Liver (tissue), 3 donors: Measurements from ENCODE around the gene KCTD2.

Experiments
- JUND ChIP-seq, 2 donors: IDR thresholded peaks; 2 replicates each; pipeline ENCODE4 v1.6.1; 2016; ENCODE audit warnings: antibody characterized with exemption in 2 of 2
- RAD21 ChIP-seq, 2 donors: IDR thresholded peaks; 2 replicates each; pipeline ENCODE4 v1.6.1; 2016; ENCODE audit warnings: antibody characterized with exemption in 2 of 2, mild to moderate bottlenecking in 2 of 2
- REST ChIP-seq: IDR thresholded peaks from 2 replicates; pipeline ENCODE4 v1.6.1; 2016; ENCODE audit warnings: antibody characterized with exemption, mild to moderate bottlenecking
- SP1 ChIP-seq: IDR thresholded peaks from 2 replicates; pipeline ENCODE4 v1.6.1; 2018; ENCODE audit warnings: antibody characterized with exemption, mild to moderate bottlenecking
- TAF1 ChIP-seq: conservative IDR thresholded peaks from 2 replicates; pipeline ENCODE4 v1.6.1; 2016; ENCODE audit warnings: antibody characterized with exemption, mild to moderate bottlenecking
- YY1 ChIP-seq: IDR thresholded peaks from 2 replicates; pipeline ENCODE4 v1.6.1; 2016; ENCODE audit warnings: antibody characterized with exemption, mild to moderate bottlenecking
- TF ChIP-seq, protein P1 (sequence below): fragments of 150-350 bp; IDR thresholded peaks from 2 replicates; pipeline ENCODE4 v1.5.1; 2017; ENCODE audit warnings: improper control_type of control experiment, low read depth, low read length; ENCODE audit not compliant: missing input control
- TF ChIP-seq, protein P2 (sequence below): IDR thresholded peaks from 2 replicates; pipeline ENCODE4 v1.6.1; 2016; ENCODE audit warnings: antibody characterized with exemption
- TF ChIP-seq, protein P3 (sequence below): IDR thresholded peaks from 2 replicates; pipeline ENCODE4 v1.6.1; 2016; ENCODE audit warnings: antibody characterized with exemption
- TF ChIP-seq, protein P4 (sequence below): IDR thresholded peaks from 2 replicates; pipeline ENCODE4 v1.6.1; 2016; ENCODE audit warnings: antibody characterized with exemption
- donor health status: healthy.
- donor health status: healthy.

DNA sequence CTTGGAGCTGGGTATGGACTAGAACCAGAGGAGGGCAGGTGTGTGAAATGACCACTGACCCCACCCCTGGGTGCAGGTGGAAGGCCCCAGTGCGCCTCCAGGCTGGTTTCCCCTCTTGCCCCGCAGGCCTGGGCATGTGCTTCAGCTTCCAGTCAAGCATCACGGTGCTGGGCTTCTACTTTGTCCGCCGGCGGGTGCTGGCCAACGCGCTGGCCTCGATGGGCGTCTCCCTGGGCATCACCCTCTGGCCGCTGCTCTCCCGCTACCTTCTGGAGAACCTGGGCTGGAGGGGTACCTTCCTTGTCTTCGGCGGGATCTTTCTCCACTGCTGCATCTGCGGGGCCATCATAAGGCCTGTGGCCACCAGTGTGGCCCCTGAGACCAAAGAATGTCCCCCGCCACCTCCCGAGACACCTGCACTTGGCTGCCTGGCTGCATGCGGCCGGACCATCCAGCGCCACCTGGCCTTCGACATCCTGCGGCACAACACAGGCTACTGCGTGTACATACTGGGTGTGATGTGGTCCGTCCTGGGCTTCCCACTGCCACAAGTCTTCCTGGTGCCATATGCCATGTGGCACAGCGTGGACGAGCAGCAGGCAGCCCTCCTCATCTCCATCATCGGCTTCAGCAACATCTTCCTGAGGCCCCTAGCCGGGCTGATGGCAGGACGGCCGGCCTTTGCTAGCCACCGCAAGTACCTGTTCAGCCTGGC, 53.0 kb downstream of the KCTD2 start:
- TF ChIP-seq REST, result no peak
- TF ChIP-seq, protein P1, sequence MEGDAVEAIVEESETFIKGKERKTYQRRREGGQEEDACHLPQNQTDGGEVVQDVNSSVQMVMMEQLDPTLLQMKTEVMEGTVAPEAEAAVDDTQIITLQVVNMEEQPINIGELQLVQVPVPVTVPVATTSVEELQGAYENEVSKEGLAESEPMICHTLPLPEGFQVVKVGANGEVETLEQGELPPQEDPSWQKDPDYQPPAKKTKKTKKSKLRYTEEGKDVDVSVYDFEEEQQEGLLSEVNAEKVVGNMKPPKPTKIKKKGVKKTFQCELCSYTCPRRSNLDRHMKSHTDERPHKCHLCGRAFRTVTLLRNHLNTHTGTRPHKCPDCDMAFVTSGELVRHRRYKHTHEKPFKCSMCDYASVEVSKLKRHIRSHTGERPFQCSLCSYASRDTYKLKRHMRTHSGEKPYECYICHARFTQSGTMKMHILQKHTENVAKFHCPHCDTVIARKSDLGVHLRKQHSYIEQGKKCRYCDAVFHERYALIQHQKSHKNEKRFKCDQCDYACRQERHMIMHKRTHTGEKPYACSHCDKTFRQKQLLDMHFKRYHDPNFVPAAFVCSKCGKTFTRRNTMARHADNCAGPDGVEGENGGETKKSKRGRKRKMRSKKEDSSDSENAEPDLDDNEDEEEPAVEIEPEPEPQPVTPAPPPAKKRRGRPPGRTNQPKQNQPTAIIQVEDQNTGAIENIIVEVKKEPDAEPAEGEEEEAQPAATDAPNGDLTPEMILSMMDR, result no peak
- TF ChIP-seq YY1, result no peak
- TF ChIP-seq, protein P2, sequence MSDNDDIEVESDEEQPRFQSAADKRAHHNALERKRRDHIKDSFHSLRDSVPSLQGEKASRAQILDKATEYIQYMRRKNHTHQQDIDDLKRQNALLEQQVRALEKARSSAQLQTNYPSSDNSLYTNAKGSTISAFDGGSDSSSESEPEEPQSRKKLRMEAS, result no peak
- no peak for TF ChIP-seq RAD21 (IDR thresholded peaks at IDR 0.05)
- TF ChIP-seq JUND (IDR thresholded peaks at IDR 0.05), result no peak
- no peak for TF ChIP-seq SP1
- TF ChIP-seq, protein P3, sequence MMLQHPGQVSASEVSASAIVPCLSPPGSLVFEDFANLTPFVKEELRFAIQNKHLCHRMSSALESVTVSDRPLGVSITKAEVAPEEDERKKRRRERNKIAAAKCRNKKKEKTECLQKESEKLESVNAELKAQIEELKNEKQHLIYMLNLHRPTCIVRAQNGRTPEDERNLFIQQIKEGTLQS, result no peak
- TF ChIP-seq TAF1, result no peak
- TF ChIP-seq, protein P4, sequence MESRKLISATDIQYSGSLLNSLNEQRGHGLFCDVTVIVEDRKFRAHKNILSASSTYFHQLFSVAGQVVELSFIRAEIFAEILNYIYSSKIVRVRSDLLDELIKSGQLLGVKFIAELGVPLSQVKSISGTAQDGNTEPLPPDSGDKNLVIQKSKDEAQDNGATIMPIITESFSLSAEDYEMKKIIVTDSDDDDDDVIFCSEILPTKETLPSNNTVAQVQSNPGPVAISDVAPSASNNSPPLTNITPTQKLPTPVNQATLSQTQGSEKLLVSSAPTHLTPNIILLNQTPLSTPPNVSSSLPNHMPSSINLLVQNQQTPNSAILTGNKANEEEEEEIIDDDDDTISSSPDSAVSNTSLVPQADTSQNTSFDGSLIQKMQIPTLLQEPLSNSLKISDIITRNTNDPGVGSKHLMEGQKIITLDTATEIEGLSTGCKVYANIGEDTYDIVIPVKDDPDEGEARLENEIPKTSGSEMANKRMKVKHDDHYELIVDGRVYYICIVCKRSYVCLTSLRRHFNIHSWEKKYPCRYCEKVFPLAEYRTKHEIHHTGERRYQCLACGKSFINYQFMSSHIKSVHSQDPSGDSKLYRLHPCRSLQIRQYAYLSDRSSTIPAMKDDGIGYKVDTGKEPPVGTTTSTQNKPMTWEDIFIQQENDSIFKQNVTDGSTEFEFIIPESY, result no peak
